COLO668 (cell line): ENCODE measurements around the gene MPDZ.

Experiments
- DNase-seq: peaks from one replicate; lab custom pipeline; 2025; ENCODE audit not compliant: unreplicated experiment; lab: John Stamatoyannopoulos, UW

MPDZ gene, protein sequence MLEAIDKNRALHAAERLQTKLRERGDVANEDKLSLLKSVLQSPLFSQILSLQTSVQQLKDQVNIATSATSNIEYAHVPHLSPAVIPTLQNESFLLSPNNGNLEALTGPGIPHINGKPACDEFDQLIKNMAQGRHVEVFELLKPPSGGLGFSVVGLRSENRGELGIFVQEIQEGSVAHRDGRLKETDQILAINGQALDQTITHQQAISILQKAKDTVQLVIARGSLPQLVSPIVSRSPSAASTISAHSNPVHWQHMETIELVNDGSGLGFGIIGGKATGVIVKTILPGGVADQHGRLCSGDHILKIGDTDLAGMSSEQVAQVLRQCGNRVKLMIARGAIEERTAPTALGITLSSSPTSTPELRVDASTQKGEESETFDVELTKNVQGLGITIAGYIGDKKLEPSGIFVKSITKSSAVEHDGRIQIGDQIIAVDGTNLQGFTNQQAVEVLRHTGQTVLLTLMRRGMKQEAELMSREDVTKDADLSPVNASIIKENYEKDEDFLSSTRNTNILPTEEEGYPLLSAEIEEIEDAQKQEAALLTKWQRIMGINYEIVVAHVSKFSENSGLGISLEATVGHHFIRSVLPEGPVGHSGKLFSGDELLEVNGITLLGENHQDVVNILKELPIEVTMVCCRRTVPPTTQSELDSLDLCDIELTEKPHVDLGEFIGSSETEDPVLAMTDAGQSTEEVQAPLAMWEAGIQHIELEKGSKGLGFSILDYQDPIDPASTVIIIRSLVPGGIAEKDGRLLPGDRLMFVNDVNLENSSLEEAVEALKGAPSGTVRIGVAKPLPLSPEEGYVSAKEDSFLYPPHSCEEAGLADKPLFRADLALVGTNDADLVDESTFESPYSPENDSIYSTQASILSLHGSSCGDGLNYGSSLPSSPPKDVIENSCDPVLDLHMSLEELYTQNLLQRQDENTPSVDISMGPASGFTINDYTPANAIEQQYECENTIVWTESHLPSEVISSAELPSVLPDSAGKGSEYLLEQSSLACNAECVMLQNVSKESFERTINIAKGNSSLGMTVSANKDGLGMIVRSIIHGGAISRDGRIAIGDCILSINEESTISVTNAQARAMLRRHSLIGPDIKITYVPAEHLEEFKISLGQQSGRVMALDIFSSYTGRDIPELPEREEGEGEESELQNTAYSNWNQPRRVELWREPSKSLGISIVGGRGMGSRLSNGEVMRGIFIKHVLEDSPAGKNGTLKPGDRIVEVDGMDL (N-terminal part only)

DNA sequence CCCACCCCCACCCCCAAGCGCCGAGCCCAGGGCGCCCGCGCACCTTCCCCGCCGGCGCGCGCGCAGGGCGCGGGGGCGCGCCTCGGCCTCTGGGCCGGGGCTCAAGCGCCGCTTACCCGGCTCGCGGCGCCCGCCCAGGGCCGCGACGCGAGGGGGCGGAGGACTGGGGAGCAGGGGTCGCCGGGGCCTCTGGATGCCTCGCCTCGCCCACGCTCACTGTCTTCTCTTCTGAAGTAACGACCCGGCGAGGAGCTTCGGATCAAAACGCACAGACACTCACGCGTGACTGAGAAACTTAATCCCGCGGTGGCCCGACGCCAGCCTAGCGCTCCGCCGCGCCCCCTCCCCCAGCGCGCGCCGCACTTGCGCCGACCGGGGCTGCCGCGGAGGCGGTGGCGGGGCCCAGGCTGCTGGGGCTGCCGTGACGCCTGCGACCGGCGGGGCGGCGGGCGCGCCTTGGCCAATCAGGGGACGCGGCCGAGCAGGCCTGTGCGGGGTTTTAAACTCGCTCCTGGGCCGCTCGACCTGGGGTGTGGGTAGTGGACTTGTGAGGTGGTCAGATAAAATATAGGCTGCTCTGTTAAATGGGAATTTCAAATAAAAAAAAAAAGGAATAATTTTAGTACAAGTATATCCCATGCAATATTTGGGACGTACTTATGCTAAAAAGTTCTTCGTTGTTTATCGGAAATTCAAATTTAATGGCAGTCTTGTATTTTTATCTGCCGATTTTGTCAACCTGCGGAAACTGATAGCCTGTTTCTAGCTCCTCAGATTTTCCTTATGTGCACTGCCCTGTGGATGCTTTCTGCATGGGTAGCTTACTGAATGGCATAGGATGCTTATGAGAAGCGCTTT is at the start of gene MPDZ:
Gene MPDZ (minus strand): TSS at position 409 of the 858 bp plus-strand sequence. CDS start 29,377 bp downstream, outside the sequence.
- peak; percentile 82 for DNase-seq

DNA sequence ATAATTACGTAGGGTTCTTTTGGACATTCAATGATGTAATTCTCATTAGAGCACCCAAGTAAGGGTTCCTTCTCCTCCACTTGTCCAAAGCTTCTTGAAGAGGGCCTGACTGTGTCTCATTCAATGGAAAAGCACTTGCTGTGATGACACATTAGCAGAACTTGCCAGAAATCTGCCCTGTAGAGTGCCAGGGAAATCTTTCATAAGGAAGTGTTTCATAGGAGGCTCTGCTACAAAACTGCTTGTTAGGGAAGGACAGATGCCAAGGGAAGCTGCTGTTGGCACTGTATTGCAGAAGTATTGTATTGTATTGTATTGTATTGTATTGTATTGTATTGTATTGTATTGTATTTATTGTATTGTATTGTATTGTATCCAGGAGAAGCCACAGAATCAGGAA is 45.5 kb upstream of the MPDZ start:
- no peak for DNase-seq

DNA sequence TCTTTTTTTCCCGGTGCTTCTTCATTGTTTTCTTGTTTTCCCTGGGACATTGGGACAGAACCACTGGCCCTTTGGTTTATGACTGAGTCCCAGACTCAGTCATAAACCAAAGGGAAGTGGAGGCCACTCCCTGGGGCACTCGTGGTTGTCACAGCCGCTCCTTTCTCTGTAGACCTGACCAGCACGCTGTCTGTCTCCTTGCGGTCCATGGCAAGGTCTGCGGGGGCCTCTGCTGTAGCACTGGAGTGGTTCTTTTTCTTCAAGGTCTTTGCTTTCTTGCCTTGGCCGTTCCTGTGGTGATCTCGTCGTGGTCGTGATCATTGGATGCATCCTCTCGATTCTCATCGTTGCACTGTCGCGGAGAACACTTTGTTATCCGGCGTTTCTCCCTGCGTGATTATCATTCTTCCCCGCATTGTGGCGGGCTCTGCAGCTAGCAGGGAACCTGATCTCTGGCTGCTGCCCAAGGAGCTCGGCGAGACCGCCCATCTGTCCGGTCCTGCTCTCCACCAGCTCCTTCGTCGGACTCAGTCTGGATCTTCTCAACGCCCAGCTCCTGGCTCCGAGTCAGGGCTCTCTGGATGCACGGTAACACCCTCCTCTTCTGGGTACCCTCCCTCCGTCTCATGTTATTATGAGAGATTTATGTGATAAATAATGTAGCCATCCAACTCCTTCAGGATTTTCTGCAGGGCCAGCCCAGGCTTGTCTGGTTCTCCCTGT is 43.5 kb upstream of the MPDZ start:
- DNase-seq, result no peak

DNA sequence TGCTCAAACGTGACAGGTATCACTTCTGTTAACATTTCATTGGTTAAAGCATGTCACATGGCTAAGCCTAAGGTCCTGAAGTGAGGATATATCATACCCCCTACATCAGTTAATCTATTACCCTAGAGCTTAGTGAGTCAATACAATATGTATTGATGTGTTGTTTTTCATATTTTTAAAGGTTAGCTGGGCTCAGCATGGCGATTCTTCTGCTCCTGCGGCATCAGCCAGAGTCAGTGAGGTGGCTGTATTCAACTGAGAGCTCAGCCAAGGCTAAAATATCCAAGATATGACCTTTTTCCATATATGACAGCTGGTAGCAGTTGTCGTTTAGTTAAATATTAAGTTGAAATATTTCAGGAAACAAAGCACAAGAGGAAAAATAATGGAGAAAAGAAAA is 38.5 kb upstream of the MPDZ start:
- DNase-seq, result no peak

DNA sequence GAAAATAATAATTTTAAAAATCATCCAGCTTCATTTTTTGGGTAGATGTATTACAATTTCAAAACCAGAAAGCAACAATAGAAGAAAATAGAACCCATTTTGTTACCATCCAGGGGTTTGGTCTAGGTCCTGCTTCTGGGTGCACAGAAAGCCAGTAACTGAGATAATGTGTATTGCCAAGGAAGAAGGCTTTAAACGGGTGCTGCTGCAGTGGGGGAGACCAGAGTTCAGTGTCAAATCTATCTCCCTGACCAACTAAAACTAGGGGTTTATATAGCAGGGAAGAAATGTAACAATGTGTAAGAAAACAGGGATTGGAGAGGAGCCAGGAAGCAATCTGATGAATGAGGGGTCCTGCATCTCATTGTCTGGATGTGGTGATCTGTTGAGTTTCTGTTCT is 17.5 kb upstream of the MPDZ start:
- DNase-seq, result no peak

DNA sequence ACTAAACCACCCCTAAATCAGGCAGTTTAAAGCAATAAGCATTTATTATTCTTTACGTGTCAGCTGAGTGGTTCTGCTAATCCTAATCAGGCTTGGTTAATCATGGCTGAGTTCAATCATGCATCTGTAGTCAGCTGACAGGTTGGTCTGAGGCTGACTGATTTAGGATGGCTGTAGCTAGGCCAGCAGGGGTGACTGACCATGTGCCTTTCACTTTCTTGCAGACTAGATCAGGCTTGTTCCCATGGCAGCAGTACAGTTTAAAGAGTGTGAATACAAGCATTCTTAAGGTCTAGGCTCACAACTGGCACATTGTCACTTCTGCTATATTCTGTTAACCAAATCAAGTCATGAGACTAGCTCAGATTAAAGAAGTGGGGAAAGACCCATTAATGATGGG is 16.1 kb upstream of the MPDZ start:
- DNase-seq, result no peak

DNA sequence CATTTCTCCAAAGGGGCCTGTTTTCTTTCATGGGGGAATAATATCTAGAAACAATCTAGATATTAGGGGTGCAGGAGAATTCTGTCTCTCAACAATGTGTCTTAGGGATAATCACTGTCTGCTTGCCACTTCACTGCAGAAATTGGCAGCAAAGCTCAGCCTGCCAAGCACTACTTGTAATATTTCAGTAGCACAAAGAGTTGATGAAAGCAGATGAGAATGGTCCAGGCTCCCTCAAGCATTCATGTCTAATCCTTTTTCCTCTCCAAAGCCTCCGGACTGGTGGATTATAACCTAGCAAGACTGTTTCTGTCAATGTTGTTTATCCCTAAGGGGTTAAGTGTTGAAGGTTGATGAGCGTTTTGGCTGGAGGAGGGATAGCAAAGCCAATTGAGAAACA is 13.3 kb upstream of the MPDZ start:
- DNase-seq, result no peak

DNA sequence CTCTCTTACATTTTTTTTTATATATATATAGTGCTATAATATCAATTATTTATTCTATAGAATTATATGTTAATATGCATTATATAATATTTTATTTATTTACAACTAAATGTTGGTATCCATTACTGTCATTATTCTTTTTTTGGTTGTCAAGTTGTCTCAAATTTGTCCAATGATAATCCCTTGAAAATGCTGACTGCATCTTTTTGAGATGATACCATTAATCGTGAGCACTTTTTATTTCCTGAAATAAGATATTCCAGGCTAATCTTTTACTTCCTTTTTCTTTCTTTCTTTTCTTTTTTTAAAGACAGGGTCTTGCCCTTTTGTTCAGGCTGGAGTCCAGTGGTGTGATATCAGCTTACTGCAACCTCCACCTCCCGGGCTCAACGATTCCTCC is 12.7 kb upstream of the MPDZ start:
- no peak for DNase-seq

DNA sequence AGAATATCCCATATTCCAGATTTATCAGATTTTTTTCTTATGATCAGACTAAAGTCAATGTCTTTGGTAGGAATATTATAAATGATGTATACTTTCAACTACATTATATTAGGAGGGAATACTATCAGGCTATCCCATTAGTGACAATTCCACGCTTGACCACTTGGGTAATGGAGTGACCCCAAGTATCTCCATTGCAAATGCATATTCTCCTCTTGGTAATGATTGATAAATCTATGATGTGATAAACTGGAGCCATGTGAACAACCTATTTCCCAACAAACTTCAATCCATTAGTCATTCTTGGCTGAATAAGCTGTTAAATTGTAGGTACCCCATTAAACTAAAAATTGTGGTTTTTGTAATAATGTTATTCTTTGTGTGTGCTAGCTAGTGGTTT is 12.2 kb upstream of the MPDZ start:
- DNase-seq, result no peak

DNA sequence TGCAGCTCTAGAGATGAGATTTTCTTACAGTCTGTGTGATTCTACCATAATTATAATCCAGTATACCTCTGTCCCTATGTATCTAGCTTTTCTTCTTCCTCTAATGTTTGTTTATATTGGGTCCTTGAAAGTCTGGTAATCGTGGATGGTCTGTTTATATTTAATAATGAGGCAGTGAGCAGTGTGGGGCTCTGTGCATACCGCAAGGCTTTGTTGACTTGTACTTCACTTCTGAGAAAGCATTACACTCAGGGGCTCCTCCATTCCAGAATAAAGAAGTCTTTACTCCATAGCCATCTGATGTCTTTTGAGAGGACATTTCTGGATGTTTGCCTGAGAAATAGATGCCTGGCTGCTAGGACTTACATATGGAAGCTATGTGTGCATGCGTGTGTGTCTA is 4.5 kb upstream of the MPDZ start:
- no peak for DNase-seq

DNA sequence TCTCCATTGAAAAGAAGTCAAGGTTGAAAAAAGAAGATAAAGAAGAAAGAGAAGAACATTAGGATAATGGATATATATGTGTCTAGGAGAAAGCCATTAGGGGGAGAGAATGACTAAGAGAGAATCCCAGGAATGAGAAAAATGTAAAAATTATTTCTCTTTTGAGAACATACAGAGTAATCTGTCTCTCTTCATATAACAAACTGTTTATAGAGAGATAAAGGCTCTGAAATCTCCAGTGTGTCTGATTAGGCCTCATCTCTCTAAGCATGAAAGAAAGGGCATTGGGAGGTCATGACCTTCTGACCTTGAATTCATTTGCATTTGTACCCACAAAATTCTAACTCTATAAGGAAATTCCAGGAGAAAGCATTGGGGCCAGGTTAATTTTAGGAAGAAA is 3.5 kb upstream of the MPDZ start:
- no peak for DNase-seq

DNA sequence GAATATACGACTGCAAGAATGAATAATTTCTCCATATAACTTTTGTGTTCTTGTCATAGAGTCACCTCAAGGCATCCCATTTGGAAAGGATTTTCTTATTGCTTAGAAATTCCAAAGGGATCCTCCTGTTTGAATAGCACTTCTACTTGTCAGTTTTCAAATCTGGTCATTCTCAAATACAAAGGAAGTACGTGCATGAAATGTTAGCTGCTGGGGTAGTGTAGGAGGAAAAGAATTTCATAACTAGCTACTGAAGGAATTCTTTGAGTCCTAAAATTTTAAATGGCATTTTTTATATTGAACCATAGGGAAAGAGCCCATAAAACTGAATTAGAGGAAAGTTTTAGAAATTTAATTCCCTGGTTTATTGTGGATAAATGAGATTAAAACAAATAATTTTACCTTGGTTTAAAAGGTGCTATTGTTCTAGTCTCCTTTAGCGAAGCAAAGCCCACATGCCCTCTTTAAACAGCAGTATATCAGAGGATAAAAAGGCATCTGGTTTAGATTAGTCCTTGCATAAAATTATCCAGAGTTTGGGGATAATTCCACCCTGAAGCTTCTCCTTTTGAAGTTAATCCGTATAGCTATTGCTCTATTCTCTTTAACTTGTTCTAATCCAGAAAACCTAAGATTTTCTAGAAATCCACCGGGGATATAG is 2.0 kb upstream of the MPDZ start:
- no peak for DNase-seq

DNA sequence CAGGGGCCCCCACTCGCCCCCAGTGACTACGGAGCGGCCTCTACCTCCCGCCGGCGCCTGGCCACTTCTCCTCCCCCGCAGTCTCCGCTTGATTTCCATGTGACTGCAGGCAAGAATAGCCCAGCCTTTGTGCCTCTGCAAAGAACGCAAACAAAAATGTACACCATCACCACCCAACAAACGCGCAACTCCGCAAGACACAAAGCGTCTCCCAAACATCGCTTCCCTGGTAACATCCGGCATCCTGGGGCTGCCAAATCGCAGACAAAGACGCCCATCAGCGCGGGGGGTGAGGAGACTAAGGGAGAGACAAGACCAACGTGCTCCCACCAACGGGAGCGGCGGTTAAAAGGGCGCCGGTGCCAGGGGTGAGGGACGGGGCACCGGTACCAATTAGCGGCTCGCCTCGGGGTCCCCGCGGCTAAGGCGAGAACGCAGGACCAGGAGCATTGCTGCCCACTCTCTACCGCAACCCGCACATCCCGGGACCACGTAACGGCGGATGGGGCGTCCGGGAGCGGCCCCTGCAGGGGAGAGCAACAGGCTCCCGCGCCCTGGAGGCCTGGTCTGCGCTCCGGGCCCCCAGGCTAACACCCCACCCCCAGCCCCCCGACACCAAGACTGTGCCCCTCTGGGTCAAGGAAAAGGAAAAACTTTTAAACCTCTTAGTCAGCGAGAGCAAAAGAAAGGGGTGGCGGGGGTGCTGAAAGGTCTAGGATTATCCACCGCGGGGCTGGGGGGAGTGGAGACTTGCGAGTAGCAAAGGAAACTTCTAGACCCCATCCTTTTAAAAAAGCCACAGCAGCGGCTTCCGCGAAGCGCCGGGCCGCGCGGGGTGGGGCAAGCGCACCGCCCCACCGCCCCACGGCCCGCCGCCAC is 885 bp downstream of the MPDZ start:
- DNase-seq, result peak; percentile 27

DNA sequence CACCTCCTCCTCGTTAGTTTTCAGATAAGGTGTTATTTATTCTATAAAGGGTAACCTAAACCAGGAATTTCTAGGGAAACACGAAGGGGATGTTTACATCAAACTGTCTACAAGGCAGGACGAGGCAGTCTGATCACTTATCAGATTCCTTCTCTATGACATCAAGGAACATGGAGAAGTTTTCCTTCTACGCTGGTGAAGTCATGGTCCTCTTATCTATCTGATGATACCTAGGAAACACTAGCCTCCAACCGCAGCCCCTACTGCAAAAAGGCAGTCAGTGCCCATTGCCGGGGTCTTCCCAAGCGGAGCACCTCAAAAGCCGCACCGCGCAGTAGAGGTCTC is 1.5 kb downstream of the MPDZ start:
- DNase-seq, result no peak

DNA sequence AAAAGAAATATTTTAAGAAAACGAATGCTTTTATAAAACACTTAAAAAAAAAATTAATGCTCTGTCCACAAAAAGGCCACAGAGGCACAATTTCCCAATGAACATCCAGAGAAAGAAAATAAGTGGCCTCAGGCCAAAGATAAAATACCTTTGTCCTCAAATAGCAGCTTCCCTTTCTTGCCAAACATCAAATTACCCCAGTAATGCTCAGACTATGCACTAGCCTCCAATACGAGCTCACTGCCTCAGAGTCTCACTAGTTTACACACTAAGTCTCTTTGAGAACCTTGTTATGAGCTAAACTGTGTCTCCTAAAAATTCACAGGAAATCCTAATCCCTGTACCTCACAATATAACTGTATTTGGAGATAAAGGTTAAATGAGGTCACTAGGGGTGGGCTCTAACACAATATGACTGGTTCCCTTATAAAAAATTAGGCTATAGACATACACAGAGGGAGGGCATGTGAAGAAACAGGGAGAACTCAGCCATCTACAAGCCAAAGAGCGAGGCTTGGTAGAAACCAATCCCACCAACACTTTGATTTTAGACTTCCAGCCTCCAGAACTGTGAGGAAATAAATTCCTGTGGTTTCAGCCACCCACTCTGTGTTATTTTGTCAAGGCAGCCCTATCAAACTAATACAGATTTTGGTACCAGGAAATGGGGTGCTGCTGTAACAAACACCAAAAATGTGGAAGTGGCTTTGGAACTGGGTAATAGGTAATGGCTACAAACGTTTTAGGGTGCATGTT is 4.4 kb downstream of the MPDZ start:
- no peak for DNase-seq

DNA sequence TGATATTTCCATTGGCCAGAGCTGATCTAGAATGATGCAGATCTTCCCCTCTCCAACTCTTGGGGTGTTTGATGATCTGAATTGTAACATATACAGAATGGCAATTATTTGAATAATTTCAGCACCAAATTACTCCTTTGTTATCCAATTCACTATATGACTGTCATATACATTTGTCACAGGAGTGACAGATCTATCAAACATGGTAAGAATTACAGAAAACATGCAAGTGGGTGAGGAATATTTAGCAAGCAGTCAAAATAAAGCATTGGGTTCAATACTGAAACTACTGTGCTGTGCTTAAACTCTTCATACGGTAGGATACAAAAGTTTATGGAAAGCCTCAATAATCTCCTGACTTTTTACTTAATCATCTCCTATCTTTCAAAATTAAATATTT is 8.8 kb downstream of the MPDZ start:
- DNase-seq, result no peak

DNA sequence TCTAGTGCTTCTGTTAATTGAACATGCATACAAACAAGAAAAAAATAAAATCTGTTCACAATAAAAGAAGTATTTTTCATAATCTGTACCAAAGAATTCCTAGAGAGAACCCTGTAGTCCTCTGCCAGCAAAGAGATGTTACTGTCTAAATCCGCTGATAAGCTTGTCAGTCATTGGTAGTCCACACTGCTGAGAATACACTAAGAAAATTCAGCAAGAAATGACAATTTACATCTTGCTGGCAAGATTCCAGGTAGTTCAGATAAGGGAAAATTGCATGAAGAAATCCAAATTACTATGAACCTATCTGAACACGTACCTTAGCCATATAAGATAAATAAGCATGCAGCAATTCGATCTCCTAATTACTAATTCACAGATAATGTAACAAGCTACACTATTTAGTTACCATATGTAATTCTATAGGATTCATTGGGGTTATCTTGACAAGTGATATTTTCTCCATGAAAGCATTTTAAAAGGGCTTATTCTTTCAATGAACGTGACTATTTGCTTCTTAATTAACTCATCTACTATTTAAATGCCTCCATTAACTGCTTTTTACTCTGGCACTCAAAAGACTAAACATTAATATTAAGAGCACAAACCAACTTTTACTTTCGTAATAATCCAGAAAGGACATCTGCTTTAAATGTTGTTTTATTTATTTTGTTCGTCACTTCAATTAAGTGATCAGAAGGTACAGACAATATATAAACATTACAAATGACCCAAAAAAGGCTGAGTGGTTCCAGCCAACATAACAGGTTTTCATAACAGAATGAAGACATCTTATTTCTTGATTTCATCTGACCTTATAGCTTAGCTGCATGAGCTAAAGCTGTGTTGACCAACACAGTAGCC is 9.7 kb downstream of the MPDZ start:
- DNase-seq, result no peak
